ENCODE results near the gene NEDD4L.

Gene NEDD4L

DNA sequence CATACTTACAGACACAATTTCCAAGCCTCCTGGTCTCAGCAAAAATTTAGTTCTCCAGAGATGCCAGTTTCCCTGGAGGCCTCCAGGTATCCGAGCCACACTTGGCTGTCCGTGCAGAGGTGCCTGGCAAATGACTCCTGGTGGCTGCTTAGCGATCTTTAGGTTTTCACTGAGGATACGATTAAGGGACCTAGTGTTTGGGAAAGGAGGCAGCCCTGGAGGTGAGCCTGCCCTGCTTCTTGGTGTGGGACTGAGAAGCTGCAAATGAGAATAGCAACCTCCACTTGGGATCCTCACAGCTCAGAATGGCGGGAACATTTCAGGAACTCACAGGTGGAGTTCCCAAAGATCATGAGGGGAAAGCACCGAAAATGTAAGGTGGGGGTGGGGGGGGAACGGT lies 367.3 kb downstream of the NEDD4L start:
- DNase-seq (ENCODE audit: low read depth), result no peak
- H3K4me3 ChIP-seq (ENCODE audit: low read depth, low read length), result no peak overlapping the region
- TF ChIP-seq CTCF (IDR thresholded peaks at IDR 0.05; ENCODE audit: low read depth, low read length, missing control alignments), result no peak

DNA sequence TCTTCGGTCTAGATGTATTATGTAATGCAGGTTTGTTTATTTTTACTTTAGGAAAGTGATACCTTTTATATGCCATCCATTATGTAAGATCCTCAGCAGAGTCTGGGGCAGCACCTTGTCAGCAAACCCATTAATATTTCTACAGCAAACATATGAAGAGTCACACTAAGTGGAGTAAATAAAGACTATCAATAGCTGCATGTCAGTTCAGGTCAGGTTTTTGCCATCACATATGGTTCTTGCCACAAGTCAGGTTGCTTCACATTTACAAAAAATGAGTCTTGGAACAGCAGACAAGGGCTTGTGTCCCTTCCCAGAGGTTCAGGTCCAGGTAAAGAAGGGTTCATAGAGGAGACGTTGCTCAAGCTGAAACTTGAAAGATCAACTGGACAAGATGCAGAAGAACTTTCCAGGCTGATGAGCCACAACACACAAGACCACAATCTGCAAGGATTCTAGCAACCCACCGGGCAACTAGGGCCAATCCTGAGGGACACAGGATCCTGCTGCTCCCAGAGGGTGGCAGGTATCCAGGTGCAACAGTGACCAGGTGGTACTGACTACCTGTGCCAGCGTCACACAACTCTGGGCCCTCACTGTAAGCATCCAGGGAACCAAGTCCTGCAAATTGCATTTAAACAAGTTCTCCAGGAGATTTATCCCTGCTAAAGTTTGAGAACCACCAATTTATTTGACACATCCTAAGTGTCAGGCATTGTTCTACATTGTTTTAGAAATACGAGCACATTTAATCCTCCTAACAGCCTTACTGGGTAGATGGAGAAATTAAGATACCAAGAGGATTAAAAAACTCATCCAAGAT lies 369.0 kb downstream of the NEDD4L start:
- no peak for TF ChIP-seq CTCF (IDR thresholded peaks at IDR 0.05; ENCODE audit: low read depth, low read length, missing control alignments)
- no peak for DNase-seq (ENCODE audit: low read depth)

DNA sequence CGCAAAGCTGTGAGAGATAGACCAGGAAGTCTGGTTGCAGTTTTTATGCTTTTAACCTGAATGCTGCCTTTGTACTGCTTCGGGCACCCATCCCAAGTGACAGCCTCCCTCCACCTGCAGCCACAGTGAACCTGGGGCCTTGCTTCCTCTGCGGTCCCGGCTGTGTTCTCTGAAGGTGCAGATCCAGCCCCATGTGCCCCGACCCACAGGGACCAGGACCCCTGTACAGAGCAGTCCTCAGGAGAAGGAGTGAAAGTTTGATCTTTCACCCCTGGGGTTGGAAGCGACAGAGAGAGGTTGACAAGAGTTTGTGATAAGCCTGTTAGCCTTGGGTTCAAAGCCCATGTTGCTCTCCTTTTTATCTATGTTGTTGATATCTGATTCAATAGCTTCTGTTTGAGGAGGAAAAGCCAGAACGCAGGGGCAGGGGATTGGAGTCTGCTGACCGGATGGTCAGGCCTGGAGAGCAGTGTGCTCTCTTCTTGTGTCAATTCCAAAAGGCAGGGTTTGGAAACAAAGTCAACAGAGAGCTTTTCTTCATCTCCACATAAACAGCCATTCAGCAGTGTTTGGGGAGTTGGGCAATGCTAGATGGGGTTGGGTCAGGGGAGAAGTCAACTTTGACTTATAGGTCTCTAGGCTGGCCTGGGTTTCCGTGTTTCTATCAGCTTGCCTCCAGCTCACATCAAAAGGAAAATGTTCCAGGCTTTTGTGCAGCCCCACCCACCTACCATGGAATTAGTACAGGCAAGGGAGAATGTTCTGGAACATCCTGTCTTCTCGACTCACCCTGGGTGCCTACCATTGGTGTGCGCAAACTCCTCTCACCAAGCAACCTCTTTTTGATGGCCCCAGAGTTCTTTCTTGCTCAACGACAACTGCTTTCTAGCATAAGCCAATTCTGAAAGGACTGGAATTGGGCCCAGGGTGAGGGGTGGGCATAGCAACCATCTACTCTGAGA lies 369.9 kb downstream of the NEDD4L start:
- no peak for TF ChIP-seq CTCF (IDR thresholded peaks at IDR 0.05; ENCODE audit: low read depth, low read length, missing control alignments)
- H3K4me3 ChIP-seq (ENCODE audit: low read depth, low read length), result no peak overlapping the region
- no peak for DNase-seq (ENCODE audit: low read depth)

More for the DNA sequence above, 369.0 kb downstream of the NEDD4L start:
- H3K4me3 ChIP-seq (ENCODE audit: low read depth, low read length), result no peak overlapping the region

DNA sequence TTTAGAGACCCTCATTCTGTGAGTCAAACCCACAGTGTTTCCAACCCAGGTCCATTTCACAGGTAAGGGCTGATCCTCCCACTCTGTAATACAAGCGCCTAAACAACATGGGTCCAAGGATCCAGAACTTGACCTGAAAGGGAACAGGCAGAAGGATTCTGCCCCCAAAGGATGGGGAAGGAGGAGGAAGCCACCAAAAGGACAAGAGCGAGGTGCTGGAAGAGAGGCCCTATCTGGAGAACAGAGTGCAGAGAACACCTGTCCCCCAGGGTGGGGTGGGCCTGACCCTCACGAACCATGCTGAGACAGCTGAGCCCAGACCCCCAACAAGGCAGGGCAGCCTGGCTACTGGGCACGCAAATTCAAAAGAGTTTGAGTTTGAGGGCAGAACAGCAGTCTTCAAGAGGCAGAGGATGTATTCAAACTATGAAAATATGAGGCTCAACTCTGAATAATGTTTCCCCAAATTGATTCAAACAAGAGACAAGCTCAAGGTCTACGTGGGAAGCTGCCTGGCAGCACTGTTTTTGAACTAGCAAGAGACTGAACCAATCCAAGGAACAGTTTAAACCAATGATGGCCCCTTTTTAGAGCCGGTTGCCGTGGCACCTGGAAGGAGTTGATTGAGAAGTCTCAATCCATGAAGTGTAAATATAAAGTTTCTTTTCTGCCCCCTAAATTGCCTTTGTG lies 372.1 kb downstream of the NEDD4L start:
- no peak overlapping the region for H3K4me3 ChIP-seq (ENCODE audit: low read depth, low read length)
- no peak for TF ChIP-seq CTCF (IDR thresholded peaks at IDR 0.05; ENCODE audit: low read depth, low read length, missing control alignments)
- no peak for DNase-seq (ENCODE audit: low read depth)

GRCh38 chr18:58416704-58417683 lies 373.0 kb downstream of the NEDD4L start:
- TF ChIP-seq CTCF (IDR thresholded peaks at IDR 0.05; ENCODE audit: low read depth, low read length, missing control alignments), result no peak
- H3K4me3 ChIP-seq (ENCODE audit: low read depth, low read length), result no peak overlapping the region
- DNase-seq (ENCODE audit: low read depth), result no peak

DNA sequence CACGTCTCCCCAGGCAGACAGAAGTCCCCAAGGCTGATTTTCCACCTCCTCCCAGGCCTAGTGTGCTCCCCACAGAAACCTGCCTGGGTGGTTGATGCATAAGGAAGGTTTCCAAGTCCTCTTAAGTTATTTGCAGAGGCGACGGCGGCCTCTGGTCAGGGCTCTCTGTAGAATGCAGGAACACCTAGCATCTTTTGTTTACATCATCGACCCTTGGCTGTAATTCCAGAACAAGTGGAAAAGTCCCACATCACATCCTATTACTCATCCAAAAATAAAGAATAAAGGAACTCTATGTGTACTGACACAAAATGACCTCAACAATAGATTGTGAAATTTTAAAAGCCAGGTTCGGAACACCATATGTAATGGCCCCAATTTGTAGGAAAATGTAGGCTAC lies 373.7 kb downstream of the NEDD4L start:
- no peak for TF ChIP-seq CTCF (IDR thresholded peaks at IDR 0.05; ENCODE audit: low read depth, low read length, missing control alignments)
- H3K4me3 ChIP-seq (ENCODE audit: low read depth, low read length), result no peak overlapping the region
- no peak for DNase-seq (ENCODE audit: low read depth)
